H9 (cell line): ENCODE measurements around the gene TANGO6. TPM values are rescaled to one million over a fixed set of nuclear protein-coding genes. Genes with fewer than 3 reads are reported as not detected.

Source experiments
- DNase-seq: peaks from one replicate; pipeline ENCODE4 v3.0.0-alpha.2; 2017
- H2AFZ ChIP-seq: one replicate; pipeline ENCODE4 v1.6.1; 2013; ENCODE audit warnings: mild to moderate bottlenecking, low read length, control low read depth, moderate library complexity
- H2AK5ac ChIP-seq: 2 replicates; pipeline ENCODE4 v1.6.1; 2013; ENCODE audit warnings: low read length, control low read depth, mixed read lengths; ENCODE audit not compliant: insufficient read length
- H2BK120ac ChIP-seq: one replicate; pipeline ENCODE4 v1.6.1; 2013; ENCODE audit warnings: low read depth, mild to moderate bottlenecking, low read length, control low read depth, inconsistent platforms; ENCODE audit not compliant: poor library complexity, severe bottlenecking
- H2BK12ac ChIP-seq: 2 replicates; pipeline ENCODE4 v1.6.1; 2013; ENCODE audit warnings: low read length, control low read depth, mixed read lengths, low read depth; ENCODE audit not compliant: insufficient read length
- H2BK15ac ChIP-seq: 2 replicates; pipeline ENCODE4 v1.6.1; 2013; ENCODE audit warnings: low read depth, low read length, control low read depth
- H2BK20ac ChIP-seq: one replicate; pipeline ENCODE4 v1.6.1; 2013; ENCODE audit warnings: low read depth, mild to moderate bottlenecking, low read length, control low read depth, inconsistent platforms; ENCODE audit not compliant: poor library complexity, severe bottlenecking
- H2BK5ac ChIP-seq: 2 replicates; pipeline ENCODE4 v1.6.1; 2013; ENCODE audit warnings: low read length, control low read depth, mixed read lengths; ENCODE audit not compliant: insufficient read length
- H3K14ac ChIP-seq: 2 replicates; pipeline ENCODE4 v1.6.1; 2013; ENCODE audit warnings: low read length, control low read depth; ENCODE audit not compliant: insufficient read depth
- H3K18ac ChIP-seq: 2 replicates; pipeline ENCODE4 v1.6.1; 2013; ENCODE audit warnings: low read depth, mild to moderate bottlenecking, mixed read lengths, low read length, control low read depth; ENCODE audit not compliant: insufficient read length
- H3K23ac ChIP-seq: 2 replicates; pipeline ENCODE4 v1.6.1; 2013; ENCODE audit warnings: low read length, control low read depth, mixed read lengths, low read depth; ENCODE audit not compliant: insufficient read length
- H3K23me2 ChIP-seq: 2 replicates; pipeline ENCODE4 v1.6.1; 2013; ENCODE audit warnings: low read depth, mild to moderate bottlenecking, mixed read lengths, low read length, control low read depth; ENCODE audit not compliant: insufficient read length, poor library complexity, severe bottlenecking
- H3K27ac ChIP-seq: 2 replicates; pipeline ENCODE4 v1.5.1; 2013; ENCODE audit warnings: low read length, control low read depth, mixed read lengths, low read depth; ENCODE audit not compliant: insufficient read length
- H3K27me3 ChIP-seq: 2 replicates; pipeline ENCODE4 v1.6.1; 2013; ENCODE audit warnings: low read length, control low read depth, inconsistent platforms; ENCODE audit not compliant: insufficient read depth
- H3K4ac ChIP-seq: 2 replicates; pipeline ENCODE4 v1.6.1; 2013; ENCODE audit warnings: low read depth, mild to moderate bottlenecking, control low read depth, inconsistent platforms, low read length, moderate library complexity
- H3K4me1 ChIP-seq: 2 replicates; pipeline ENCODE4 v1.6.1; 2013; ENCODE audit warnings: low read length, control low read depth, inconsistent platforms; ENCODE audit not compliant: insufficient read depth
- H3K4me2 ChIP-seq: 2 replicates; pipeline ENCODE4 v1.6.1; 2013; ENCODE audit warnings: low read length, control low read depth, mixed read lengths; ENCODE audit not compliant: insufficient read length, insufficient read depth
- H3K56ac ChIP-seq: 2 replicates; pipeline ENCODE4 v1.6.1; 2013; ENCODE audit warnings: low read depth, mild to moderate bottlenecking, mixed read lengths, low read length, control low read depth; ENCODE audit not compliant: insufficient read length
- H3K79me1 ChIP-seq: 2 replicates; pipeline ENCODE4 v1.6.1; 2013; ENCODE audit warnings: low read depth, mild to moderate bottlenecking, moderate library complexity, low read length, control low read depth, inconsistent platforms; ENCODE audit not compliant: insufficient read depth, poor library complexity, severe bottlenecking
- H3K79me2 ChIP-seq: 2 replicates; pipeline ENCODE4 v1.6.1; 2013; ENCODE audit warnings: low read length, control low read depth, inconsistent platforms; ENCODE audit not compliant: insufficient read depth
- H3K9ac ChIP-seq: 2 replicates; pipeline ENCODE4 v1.6.1; 2013; ENCODE audit warnings: low read length, control low read depth, mixed read lengths; ENCODE audit not compliant: insufficient read length; ENCODE audit errors: extremely low read depth
- H3K9me3 ChIP-seq: one replicate; pipeline ENCODE4 v1.6.1; 2013; ENCODE audit warnings: low read depth, low read length, inconsistent platforms; ENCODE audit not compliant: control insufficient read depth
- H3T11ph ChIP-seq: one replicate; pipeline ENCODE4 v1.6.1; 2013; ENCODE audit warnings: mild to moderate bottlenecking, low read length, control low read depth, inconsistent platforms
- H4K20me1 ChIP-seq: one replicate; pipeline ENCODE4 v1.6.1; 2013; ENCODE audit not compliant: control insufficient read depth, insufficient read length, insufficient read depth
- H4K5ac ChIP-seq: 2 replicates; pipeline ENCODE4 v1.6.1; 2013; ENCODE audit warnings: low read depth, mild to moderate bottlenecking, mixed read lengths, low read length, control low read depth; ENCODE audit not compliant: insufficient read length
- H4K8ac ChIP-seq: replicated peaks from 2 replicates; pipeline ENCODE4 v1.6.1; 2013; ENCODE audit warnings: low read length, control low read depth, mixed read lengths, low read depth; ENCODE audit not compliant: insufficient read length
- H4K91ac ChIP-seq: 2 replicates; pipeline ENCODE4 v1.6.1; 2013; ENCODE audit warnings: low read depth, mild to moderate bottlenecking, moderate library complexity, mixed read lengths, low read length, control low read depth; ENCODE audit not compliant: insufficient read length
- H3K27ac Mint-ChIP-seq, 3 experiments: 2 replicates in 2 of 3; 3 replicates in 1 of 3; pipeline ENCODE4 v1.8.0; 2020 to 2021; ENCODE audit warnings: mixed read lengths in 3 of 3, mild to moderate bottlenecking in 1 of 3, moderate library complexity in 1 of 3
- H3K27me3 Mint-ChIP-seq: 2 replicates; pipeline ENCODE4 v1.8.0; 2021; ENCODE audit warnings: low read depth, mild to moderate bottlenecking, moderate library complexity, mixed read lengths
- H3K36me3 Mint-ChIP-seq, 3 experiments: 2 replicates in 2 of 3; 3 replicates in 1 of 3; pipeline ENCODE4 v1.8.0; 2020 to 2021; ENCODE audit warnings: low read depth in 3 of 3, mixed read lengths in 3 of 3; ENCODE audit not compliant: insufficient read depth in 1 of 3
- H3K4me1 Mint-ChIP-seq, 2 experiments: 2 replicates each; pipeline ENCODE4 v1.8.0; 2020; ENCODE audit warnings: mixed read lengths in 2 of 2
- H3K4me3 Mint-ChIP-seq, 2 experiments: 2 replicates in 1 of 2; 3 replicates in 1 of 2; pipeline ENCODE4 v1.8.0; 2020 to 2021; ENCODE audit warnings: mild to moderate bottlenecking in 2 of 2, mixed read lengths in 2 of 2, moderate library complexity in 1 of 2
- H3K9me3 Mint-ChIP-seq, 2 experiments: 2 replicates in 1 of 2; 3 replicates in 1 of 2; pipeline ENCODE4 v1.8.0; 2020; ENCODE audit warnings: mild to moderate bottlenecking in 2 of 2, mixed read lengths in 2 of 2, moderate library complexity in 1 of 2
- CTCF ChIP-seq: fragments of 200-600 bp; sonication (generic); conservative IDR thresholded peaks from 3 replicates; pipeline ENCODE4 v1.8.0; 2021; ENCODE audit warnings: antibody characterized with exemption, mild to moderate bottlenecking
- WGBS: extraction: QIAGEN DNeasy Blood & Tissue Kit; methylation state at CpG from one replicate; pipeline ENCODE4 v1.1.7; 2013; ENCODE audit warnings: missing lambda C conversion rate, low lambda C conversion rate, mixed read lengths; ENCODE audit not compliant: insufficient read length; ENCODE audit errors: extremely low coverage; 5-methylcytosine and 5-hydroxymethylcytosine counted together
- total RNA-seq: library from RNA; stranded (reverse); gene quantifications from 2 replicates; pipeline ENCODE4 v1.2.1, GENCODE V29; 2021

The TANGO6 gene
- total RNA-seq, 1 experiment from 2014 or later: 12.0 TPM

GRCh38 chr16:69071036-69071435 is 227.7 kb downstream of the TANGO6 start:
- Histone ChIP-seq H3K27ac (no peak overlapping the region), H3K14ac (no peak overlapping the region)
- WGBS: no CpG with 5 or more reads among the region's 3 CpGs

More at GRCh38 chr16:69071036-69071435, 227.7 kb downstream of the TANGO6 start:
- Histone ChIP-seq H3K79me1 (no peaks in the 10 kb centered on the region), H2BK20ac (no peak overlapping the region), H3K56ac (no peak overlapping the region), H4K20me1 (no peaks in the 10 kb centered on the region), H3K4me1 (peaks cover 13% of the 10 kb centered on the region; the same call in 1 of the 2 replicates), H2BK5ac (no peak overlapping the region), H3K9ac (no peak overlapping the region), H3K9me3 (no peaks in the 10 kb centered on the region), H3K23ac (no peak overlapping the region), H2BK120ac (no peak overlapping the region), H4K5ac (no peak overlapping the region), H3K4ac (no peak overlapping the region), H2AFZ (no peak overlapping the region), H4K8ac (no peak overlapping the region), H4K91ac (no peak overlapping the region), H3K4me2 (no peak overlapping the region), H3K18ac (no peak overlapping the region), H2AK5ac (no peak overlapping the region), H2BK12ac (no peak overlapping the region), H3K27me3 (no peaks in the 10 kb centered on the region), H2BK15ac (no peak overlapping the region), H3K23me2 (no peaks in the 10 kb centered on the region), H3K79me2 (no peaks in the 10 kb centered on the region), H3T11ph (no peak overlapping the region)
- H3K36me3 Mint-ChIP-seq: 0 out of 7 replicates have a peak, but pooled peaks cover 0 to 2% (median 0%) of the 10 kb centered on the region in 3 experiments
- no peak for DNase-seq
- TF ChIP-seq CTCF: no peak
- no peak overlapping the region for H3K27ac Mint-ChIP-seq
- H3K4me3 Mint-ChIP-seq: no peak overlapping the region
- peaks cover 27 to 35% of the 10 kb centered on the region in 2 experiments for H3K4me1 Mint-ChIP-seq
- no peaks in the 10 kb centered on the region for H3K9me3 Mint-ChIP-seq
- H3K27me3 Mint-ChIP-seq: peaks cover 2% of the 10 kb centered on the region
